BLaER1 (cell line): ENCODE data around the gene TBC1D22A.

Experiments used
- H3K27ac ChIP-seq: shearing (Covaris generic); formaldehyde crosslinking; 2 replicates; pipeline ENCODE4 v1.8.1; 2022
- H3K27me3 ChIP-seq: shearing (Covaris generic); formaldehyde crosslinking; 2 replicates; pipeline ENCODE4 v1.8.1; 2022
- H3K36me3 ChIP-seq: shearing (Covaris generic); formaldehyde crosslinking; 2 replicates; pipeline ENCODE4 v1.8.1; 2022
- H3K4me1 ChIP-seq: shearing (Covaris generic); formaldehyde crosslinking; 2 replicates; pipeline ENCODE4 v1.8.1; 2022
- H3K4me2 ChIP-seq: shearing (Covaris generic); formaldehyde crosslinking; 2 replicates; pipeline ENCODE4 v1.8.1; 2022
- H3K4me3 ChIP-seq: shearing (Covaris generic); formaldehyde crosslinking; 2 replicates; pipeline ENCODE4 v1.8.1; 2022
- H3K9ac ChIP-seq: shearing (Covaris generic); formaldehyde crosslinking; 2 replicates; pipeline ENCODE4 v1.8.1; 2022
- H3K9me3 ChIP-seq: shearing (Covaris generic); formaldehyde crosslinking; 2 replicates; pipeline ENCODE4 v1.8.1; 2022
- H4K20me1 ChIP-seq: shearing (Covaris generic); formaldehyde crosslinking; 2 replicates; pipeline ENCODE4 v1.8.1; 2022
- Cebpa-rat ChIP-seq: shearing (Covaris generic); IDR thresholded peaks from 2 replicates; pipeline ENCODE4 v1.8.1; 2022

TBC1D22A gene

GRCh38 chr22:46762238-46763050 is at the start of gene TBC1D22A:
TBC1D22A (plus strand) TSS chr22:46762650; CDS start chr22:46762787, 137 bp downstream.
- Histone ChIP-seq H3K9me3 (no peaks in the 10 kb centered on the region), H3K9ac (peak within 1 kb of the TSS; percentile 96), H3K4me1 (peaks cover 71% of the 10 kb centered on the region), H3K4me2 (peak within 1 kb of the TSS; percentile 86), H3K27me3 (no peaks in the 10 kb centered on the region), H3K36me3 (peaks cover 10% of the 10 kb centered on the region; the same call in 1 of the 2 replicates), H3K4me3 (peak within 1 kb of the TSS; percentile 90), H4K20me1 (peaks cover 42% of the 10 kb centered on the region), H3K27ac (peak within 1 kb of the TSS; percentile 94)
- TF ChIP-seq Cebpa-rat, result no peak

GRCh38 chr22:46714550-46714949 is 47.9 kb upstream of the TBC1D22A start:
- Histone ChIP-seq H3K4me1 (peaks cover 15% of the 10 kb centered on the region), H4K20me1 (peaks cover 100% of the 10 kb centered on the region), H3K36me3 (peaks cover 98% of the 10 kb centered on the region), H3K4me3 (no peak overlapping the region), H3K4me2 (no peak overlapping the region), H3K9me3 (no peaks in the 10 kb centered on the region), H3K27ac (no peak overlapping the region), H3K27me3 (no peaks in the 10 kb centered on the region), H3K9ac (no peak overlapping the region)
- no peak for TF ChIP-seq Cebpa-rat

- H3K4me2 ChIP-seq, result no peak overlapping the region
- H3K4me3 ChIP-seq, result no peak overlapping the region
- H4K20me1 ChIP-seq, result peaks cover 100% of the 10 kb centered on the region
- TF ChIP-seq Cebpa-rat, result no peak
- no peaks in the 10 kb centered on the region for H3K9me3 ChIP-seq
- no peak overlapping the region for H3K27ac ChIP-seq
- no peak overlapping the region for H3K9ac ChIP-seq
- H3K27me3 ChIP-seq, result no peaks in the 10 kb centered on the region
- peaks cover 37% of the 10 kb centered on the region for H3K4me1 ChIP-seq
- peaks cover 100% of the 10 kb centered on the region for H3K36me3 ChIP-seq
These were observed 42.5 kb upstream of the TBC1D22A start for GRCh38 chr22:46719921-46720320.

DNA sequence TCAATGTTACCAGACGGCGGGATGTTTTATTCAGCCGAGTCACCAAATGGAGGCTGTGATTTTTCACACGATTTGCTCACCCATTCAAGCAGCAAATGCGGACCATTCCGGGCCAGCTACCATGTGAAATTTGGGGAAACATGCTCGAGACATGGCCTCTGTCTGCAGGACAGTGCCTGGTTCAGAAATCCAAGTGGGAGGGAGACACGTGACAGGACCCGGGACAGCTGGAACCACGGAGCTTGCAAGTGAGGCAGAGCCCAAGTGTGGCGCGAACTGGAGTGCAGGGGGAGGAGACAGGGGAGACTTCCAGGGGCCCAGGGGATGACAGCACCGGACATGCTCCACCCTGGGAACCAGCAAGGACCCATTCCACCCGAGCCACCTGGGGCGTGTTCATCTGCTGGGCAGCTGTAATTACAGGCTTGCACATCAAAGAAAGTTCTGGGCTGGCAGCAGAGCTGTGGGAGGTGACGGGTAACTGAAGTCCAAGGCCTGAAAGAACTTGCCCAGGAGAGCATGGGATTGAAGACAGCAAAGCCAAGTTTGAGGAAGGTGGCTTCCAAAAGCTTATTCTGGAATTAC is 40.9 kb upstream of the TBC1D22A start:
- no peaks in the 10 kb centered on the region for H3K9me3 ChIP-seq
- H3K27me3 ChIP-seq, result no peaks in the 10 kb centered on the region
- H3K4me2 ChIP-seq, result no peak overlapping the region
- no peak overlapping the region for H3K4me3 ChIP-seq
- peaks cover 100% of the 10 kb centered on the region for H3K36me3 ChIP-seq
- peaks cover 49% of the 10 kb centered on the region for H3K4me1 ChIP-seq
- H4K20me1 ChIP-seq, result peaks cover 100% of the 10 kb centered on the region
- no peak overlapping the region for H3K9ac ChIP-seq
- TF ChIP-seq Cebpa-rat, result no peak
- no peak overlapping the region for H3K27ac ChIP-seq

- peaks cover 72% of the 10 kb centered on the region for H3K4me1 ChIP-seq
- H3K4me3 ChIP-seq, result no peak overlapping the region
- TF ChIP-seq Cebpa-rat, result no peak
- H3K9me3 ChIP-seq, result no peaks in the 10 kb centered on the region
- no peak overlapping the region for H3K9ac ChIP-seq
- H3K36me3 ChIP-seq, result peaks cover 99% of the 10 kb centered on the region
- no peak overlapping the region for H3K4me2 ChIP-seq
- no peaks in the 10 kb centered on the region for H3K27me3 ChIP-seq
- no peak overlapping the region for H3K27ac ChIP-seq
- peaks cover 100% of the 10 kb centered on the region for H4K20me1 ChIP-seq
These were observed 38.6 kb upstream of the TBC1D22A start for GRCh38 chr22:46723882-46724281.

- no peak overlapping the region for H3K4me2 ChIP-seq
- no peak for TF ChIP-seq Cebpa-rat
- H3K27ac ChIP-seq, result no peak overlapping the region
- peaks cover 100% of the 10 kb centered on the region for H4K20me1 ChIP-seq
- no peaks in the 10 kb centered on the region for H3K27me3 ChIP-seq
- H3K4me3 ChIP-seq, result no peak overlapping the region
- peaks cover 84% of the 10 kb centered on the region for H3K4me1 ChIP-seq
- no peak overlapping the region for H3K9ac ChIP-seq
- peaks cover 93% of the 10 kb centered on the region for H3K36me3 ChIP-seq
- H3K9me3 ChIP-seq, result no peaks in the 10 kb centered on the region
These were observed 37.4 kb upstream of the TBC1D22A start for GRCh38 chr22:46725096-46725495.

DNA sequence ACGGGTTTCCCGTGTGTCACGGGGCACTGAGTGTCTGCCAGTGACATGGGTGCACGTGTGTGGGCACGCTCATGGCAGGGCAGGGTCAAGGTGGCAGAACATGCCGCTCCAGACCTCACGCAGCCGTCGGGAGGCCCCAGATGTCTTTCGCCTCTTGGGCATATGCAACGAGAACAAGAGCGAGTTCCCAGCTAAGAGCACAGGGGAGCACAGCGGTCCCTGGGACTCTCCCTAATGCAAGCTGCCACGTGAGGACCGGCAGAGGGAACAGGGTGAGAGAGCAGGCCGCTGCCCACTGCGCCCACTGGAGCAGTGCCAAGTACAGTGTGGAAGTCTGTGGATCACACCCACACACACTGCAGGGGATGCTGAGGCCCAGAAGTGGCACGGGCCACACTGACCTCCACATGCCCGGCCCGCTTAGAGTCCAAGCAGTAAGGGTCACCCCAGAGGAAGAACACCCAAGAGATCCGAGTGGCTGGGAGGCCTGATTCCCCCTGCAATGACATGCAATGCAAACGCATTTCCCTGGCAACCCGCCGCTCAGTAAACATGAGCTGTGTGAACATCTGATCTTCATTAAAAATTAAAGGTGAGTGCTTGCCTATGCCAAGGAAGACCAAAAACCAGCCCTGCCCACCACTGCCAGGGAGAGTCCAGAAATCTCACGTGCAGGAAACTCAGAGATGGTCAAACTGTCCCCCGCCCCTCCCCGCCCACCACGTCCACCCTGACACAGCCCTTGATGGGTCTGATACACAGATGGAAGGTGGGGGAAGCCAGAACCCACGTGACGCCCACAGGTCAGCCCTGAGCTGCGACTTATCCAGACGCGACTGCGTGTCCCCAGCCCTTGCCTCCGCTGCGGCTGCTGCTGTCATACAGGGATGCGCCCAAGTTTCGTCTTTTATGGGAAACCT is 36.1 kb upstream of the TBC1D22A start:
- no peak for TF ChIP-seq Cebpa-rat
- peaks cover 88% of the 10 kb centered on the region for H3K36me3 ChIP-seq
- no peaks in the 10 kb centered on the region for H3K27me3 ChIP-seq
- no peak overlapping the region for H3K9ac ChIP-seq
- H4K20me1 ChIP-seq, result peaks cover 100% of the 10 kb centered on the region
- H3K4me1 ChIP-seq, result peaks cover 95% of the 10 kb centered on the region
- no peak overlapping the region for H3K27ac ChIP-seq
- H3K4me2 ChIP-seq, result peak overlapping the region; percentile 98
- H3K9me3 ChIP-seq, result no peaks in the 10 kb centered on the region
- H3K4me3 ChIP-seq, result no peak overlapping the region

DNA sequence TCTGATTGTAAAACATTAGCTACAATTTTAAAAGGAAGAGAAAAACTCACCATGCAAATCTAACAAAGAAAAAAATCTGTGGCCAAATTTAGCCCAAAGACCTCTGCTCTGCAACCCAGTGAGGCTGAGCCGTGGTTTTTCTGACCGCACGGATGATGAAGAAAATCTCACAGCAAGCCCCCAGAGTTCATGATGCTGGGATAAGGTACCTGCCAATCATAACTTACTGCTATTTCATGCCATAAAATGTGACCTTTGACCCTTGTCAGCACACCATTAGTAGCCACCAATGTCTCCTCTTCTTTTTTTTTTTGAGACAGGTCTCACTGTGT is 35.5 kb upstream of the TBC1D22A start:
- H3K9me3 ChIP-seq, result no peaks in the 10 kb centered on the region
- H3K9ac ChIP-seq, result no peak overlapping the region
- peaks cover 88% of the 10 kb centered on the region for H3K36me3 ChIP-seq
- H3K27me3 ChIP-seq, result no peaks in the 10 kb centered on the region
- H3K27ac ChIP-seq, result no peak overlapping the region
- H4K20me1 ChIP-seq, result peaks cover 100% of the 10 kb centered on the region
- peaks cover 95% of the 10 kb centered on the region for H3K4me1 ChIP-seq
- no peak overlapping the region for H3K4me3 ChIP-seq
- no peak for TF ChIP-seq Cebpa-rat
- peak overlapping the region; percentile 98 for H3K4me2 ChIP-seq

GRCh38 chr22:46727813-46728364 is 34.6 kb upstream of the TBC1D22A start:
- Histone ChIP-seq H3K27ac (peak overlapping the region; percentile 56), H3K9ac (peak overlapping the region; percentile 43; the same call in 1 of the 2 replicates), H3K4me3 (no peak overlapping the region), H3K27me3 (no peaks in the 10 kb centered on the region), H3K9me3 (no peaks in the 10 kb centered on the region), H4K20me1 (peaks cover 100% of the 10 kb centered on the region), H3K36me3 (peaks cover 81% of the 10 kb centered on the region), H3K4me2 (peak overlapping the region; percentile 98), H3K4me1 (peaks cover 95% of the 10 kb centered on the region)
- TF ChIP-seq Cebpa-rat, result no peak
